GM21381 (cell line): ENCODE results near the gene BOLA2.
"Not testable (repeated sequence)": the region's sequence is repeated elsewhere in the genome, so short reads cannot be mapped to it uniquely, and the experiment has no call there.

Source experiments
- ATAC-seq: cut with Tn5 transposase; IDR thresholded peaks from one replicate; pipeline ENCODE4 v1.9.1; 2021; ENCODE audit warnings: mild to moderate bottlenecking, moderate library complexity; ENCODE audit not compliant: unreplicated experiment

The BOLA2 gene

DNA sequence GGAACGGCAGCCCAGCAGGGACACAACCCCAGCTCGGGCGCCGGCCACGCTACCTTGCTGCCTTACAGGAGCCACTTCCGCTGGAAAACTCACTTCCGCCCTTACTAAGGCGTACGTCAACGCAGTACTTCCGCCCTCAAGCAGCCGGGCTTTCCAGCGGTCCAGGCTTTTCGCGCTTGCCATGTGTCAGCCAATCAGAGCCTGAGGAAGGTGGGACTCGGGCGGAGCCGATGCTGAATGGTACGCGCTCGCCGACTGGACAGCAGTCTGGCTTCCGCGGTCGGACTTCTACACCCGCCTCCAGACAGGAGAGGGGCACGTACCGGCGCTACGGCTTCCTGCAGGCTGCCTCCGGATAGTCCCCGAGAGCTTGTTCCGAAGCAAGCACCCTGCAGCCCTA, at the start of gene BOLA2, which contains the start of gene SLX1B:
BOLA2 (minus strand) TSS at position 83 of the 400 bp plus-strand sequence. CDS start 98 bp downstream, outside the sequence.
SLX1B (plus strand) TSS at position 265 of the 400 bp plus-strand sequence.
- peak; percentile 77 for ATAC-seq

DNA sequence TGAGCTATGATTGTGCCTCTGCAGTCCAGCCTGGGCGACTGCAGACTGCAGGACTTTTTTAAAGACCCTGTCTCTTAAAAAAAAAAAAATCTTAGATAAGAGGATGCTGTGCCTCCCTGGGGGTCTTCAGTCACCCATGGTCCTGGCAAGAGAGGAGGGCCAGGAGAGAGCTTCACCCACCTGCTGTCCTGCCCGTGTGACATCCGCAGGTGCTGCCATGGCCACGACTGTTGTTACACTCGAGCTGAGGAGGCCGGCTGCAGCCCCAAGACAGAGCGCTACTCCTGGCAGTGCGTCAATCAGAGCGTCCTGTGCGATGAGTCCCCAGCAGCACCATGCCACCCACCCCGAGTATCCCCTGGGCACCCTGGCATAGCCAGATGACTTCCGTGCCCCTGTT, 28.1 kb upstream of the BOLA2 start:
- ATAC-seq: not testable (repeated sequence)

DNA sequence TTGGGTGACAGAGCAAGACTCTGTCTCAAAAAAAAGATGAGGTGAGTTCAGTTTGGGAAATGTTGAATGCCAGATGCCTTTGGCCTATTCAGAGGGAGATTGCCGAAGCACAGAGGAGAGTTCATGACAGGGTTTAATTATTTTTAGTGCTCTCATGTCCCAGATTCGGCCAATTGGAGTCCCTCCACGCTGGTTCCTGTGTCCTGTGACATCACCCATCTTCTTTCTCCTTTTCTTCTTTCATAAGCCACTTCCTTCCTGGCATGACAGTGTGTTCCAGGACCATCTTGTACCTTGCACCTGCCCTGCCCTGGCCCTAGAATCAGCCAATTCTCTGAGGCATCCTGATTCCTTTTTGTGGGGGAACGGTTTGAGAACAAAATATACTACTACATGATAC, 17.9 kb upstream of the BOLA2 start:
- ATAC-seq: not testable (repeated sequence)

DNA sequence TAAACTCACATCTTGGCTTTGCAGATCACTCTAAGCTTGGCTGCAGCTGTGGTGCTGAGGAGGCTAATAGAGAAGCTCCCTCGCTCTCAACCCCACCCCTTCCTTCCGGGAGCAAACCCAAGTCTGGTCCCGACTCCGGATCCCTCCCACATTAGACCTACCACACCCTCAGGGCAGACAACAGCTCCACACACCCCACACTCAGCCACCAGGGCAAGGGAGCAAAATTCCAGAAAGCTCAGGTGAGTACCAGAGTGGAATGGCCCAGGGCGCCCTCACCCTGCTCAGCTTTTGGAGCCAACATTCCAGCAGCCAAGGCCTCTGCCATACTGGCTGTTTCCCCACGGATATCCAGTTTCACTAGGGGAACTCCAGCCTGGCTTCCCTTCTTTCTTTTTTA, 15.5 kb upstream of the BOLA2 start:
- ATAC-seq: not testable (repeated sequence)

DNA sequence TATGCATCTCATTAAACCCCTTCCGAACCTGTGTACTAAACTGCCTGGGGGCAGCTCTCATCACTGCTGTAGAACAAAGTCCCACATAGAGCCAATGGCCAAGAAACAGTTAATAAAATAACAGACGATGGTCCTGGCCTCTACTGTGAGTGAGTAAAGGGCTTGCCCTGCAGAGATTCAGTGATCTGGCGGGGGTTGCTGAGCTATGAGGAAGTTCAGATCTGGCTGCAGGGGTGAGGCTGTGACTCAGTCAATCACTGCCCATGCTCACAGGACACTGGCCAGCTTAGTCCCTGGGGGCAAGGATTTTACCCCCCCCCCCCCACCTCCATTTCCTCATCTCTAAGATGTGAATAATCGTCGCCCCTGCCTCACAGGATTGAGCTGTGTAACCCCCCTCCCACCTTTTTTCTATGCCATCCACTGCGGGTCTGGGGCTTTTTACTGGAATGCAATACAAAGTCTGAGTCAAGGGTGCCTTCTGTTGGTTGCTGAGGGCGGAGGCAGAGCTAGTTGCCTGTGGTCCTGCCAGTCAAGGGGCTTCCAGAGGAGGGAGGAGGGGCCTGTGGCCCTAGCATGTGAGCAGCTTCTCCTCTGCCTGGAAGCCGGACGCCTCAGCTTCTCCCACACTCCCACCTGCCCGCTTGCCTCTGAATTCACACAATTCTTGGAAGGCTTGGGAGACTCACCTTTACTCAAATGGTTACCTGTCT, 13.7 kb upstream of the BOLA2 start:
- not testable (repeated sequence) for ATAC-seq

DNA sequence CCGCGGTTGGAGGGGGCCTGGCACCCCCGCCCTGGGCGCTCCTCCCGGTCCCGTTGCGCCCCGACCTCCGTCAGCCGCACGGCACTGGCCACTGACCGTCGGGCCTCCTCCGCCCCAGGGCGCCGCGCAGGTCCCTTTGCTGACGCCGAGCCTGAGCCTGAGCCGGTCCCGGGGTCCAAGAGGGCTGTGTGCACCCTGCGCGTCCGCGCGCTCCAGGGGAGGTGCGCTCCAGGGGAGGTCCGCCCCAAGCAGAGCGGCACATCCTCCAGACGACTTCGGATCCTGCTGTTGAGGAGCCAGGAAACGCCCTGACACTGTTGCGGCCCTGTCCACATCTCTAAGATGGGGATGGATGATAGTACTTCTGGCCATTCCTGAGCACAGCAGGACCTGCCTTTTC, 12.8 kb upstream of the BOLA2 start:
- ATAC-seq: not testable (repeated sequence)

DNA sequence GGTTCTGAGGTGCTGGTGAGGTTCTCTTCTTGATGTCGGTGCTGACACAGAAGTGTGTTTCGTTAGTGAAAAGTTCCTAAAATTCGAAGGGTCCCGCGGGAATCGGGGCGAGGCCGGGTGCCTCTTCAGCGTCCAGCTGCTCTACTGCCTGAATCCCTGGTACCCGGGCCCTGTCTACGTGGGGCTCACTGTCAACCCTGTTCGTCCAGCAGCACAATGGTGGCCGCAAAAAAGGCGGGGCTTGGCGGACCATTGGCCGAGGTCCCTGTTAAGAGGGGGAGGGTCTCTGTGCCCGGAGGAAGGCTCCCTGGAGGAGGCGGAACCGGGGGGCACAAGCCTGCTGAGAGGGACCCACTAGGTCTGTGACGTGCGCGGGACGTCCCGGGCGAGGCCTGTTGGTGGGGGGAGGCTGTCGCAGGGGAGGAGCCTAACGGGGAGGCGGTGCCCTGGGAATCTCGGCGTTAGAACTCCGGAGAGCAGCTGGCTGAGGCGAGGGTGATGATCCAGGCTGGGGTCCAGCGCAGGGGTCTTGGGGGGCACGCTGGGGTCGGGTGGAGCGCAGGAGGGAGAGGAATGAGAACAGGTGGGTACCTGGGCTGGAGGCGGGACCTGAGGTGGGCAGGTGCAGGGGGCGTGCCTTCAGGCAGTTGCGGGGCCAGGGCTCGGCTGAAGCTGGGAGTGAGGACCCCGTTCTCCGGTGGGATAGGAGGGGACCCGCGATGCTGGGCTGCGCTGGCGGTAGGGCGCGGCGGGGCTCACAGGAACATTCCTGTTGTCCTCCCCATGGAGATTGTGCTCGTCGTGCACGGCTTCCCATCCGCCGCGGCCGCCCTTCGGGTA, 12.1 kb upstream of the BOLA2 start:
- not testable (repeated sequence) for ATAC-seq

DNA sequence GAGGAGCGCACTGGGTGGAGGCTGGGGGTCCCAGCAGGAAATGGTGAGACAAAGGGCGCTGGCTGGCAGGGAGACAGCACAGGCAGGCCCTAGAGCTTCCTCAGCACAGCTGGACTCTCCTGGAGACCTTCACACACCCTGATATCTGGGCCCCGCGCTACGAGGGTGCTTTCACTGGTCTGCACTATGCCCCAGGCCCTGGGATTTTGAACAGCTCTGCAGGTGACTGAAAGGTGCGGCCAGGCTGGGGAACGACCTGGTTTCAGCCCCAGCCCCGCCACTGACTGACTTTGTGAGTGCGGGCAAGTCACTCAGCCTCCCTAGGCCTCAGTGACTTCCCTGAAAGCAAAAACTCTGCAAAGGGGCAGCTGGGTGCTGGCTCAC, 6.5 kb upstream of the BOLA2 start:
- not testable (repeated sequence) for ATAC-seq

DNA sequence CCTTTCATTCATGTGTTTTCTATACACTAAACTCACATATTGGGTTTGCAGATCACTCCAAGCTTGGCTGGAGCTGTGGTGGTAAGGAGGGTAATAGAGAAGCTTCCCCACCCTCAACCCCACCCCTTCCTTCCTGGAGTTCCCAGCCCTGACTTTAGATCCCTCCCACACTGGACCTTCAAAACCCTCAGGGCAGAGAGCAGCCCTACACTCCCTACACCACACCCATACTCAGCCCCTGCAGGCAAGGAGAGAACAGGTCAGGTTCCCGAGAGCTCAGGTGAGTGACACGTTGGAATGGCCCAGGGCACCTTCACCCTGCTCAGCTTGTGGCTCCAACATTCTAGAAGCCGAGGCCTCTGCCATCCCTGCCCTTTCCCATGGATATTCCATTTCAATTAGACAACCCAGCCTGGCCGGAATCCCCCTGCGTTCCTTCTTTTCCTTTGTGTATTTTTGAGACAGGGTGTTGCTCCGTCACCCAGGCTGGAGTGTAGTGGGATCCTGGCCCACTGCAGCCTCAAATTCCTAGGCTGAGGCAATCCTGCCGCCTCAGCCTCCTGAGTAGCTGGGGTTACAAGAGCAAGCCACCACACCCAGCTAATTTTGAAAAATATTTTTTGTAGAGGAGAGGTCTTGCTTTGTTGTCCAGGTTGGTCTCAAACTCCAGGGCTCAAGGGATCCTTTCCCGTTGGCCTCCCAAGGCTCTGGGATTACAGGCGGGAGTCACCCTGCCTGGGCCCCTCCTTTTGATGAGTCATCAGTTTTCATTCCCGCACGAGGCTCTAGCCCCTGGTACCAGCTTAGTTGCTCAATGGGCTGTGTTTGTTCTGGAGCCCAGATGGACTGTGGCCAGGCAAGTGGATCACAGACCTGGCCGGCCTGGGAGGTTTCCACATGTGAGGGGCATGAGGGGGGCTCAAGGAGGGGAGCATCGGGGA, 5.8 kb upstream of the BOLA2 start, which contains the start of gene SULT1A4:
SULT1A4 (plus strand) TSS at position 208 of the 941 bp plus-strand sequence. CDS start 1,473 bp downstream, outside the sequence.
- not testable (repeated sequence) for ATAC-seq

DNA sequence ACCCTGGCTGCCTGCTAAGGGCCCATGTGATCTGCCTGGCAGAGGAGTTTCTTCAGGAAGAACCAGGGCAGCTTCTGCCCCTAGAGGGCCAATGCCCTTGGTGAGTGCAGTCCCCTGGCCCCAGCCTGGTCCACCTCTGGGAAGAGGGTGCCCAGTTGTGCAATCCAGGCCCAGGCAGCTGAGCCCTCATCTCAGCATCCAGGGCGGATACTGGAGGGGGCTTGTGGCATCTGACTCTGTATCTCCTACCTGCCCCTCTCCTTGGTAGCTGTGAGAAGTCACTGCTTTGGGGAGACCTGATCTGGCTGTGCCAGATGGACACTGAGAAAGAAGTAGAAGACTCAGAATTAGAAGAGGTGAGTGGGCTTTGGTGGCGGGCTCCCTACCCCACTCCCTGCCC, 3.5 kb upstream of the BOLA2 start:
- not testable (repeated sequence) for ATAC-seq

DNA sequence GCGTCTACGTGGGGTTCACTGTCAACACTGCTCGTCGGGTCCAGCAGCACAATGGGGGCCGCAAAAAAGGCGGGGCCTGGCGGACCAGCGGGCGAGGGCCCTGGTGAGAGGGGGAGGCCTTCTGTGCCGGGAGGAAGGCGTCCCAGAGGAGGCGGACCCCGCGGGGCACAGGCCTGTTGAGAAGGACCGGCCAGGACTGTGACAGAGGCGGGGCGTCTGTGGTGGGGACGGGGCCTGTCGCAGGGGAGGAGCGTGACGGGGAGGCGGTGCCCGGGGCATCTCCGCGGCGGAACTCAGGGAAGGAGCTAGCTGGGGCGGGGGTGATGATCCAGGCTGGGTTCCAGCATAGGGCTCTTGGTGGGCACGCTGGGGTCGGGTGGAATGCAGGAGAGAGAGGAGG, 677 bp upstream of the BOLA2 start:
- ATAC-seq: peak; percentile 54

DNA sequence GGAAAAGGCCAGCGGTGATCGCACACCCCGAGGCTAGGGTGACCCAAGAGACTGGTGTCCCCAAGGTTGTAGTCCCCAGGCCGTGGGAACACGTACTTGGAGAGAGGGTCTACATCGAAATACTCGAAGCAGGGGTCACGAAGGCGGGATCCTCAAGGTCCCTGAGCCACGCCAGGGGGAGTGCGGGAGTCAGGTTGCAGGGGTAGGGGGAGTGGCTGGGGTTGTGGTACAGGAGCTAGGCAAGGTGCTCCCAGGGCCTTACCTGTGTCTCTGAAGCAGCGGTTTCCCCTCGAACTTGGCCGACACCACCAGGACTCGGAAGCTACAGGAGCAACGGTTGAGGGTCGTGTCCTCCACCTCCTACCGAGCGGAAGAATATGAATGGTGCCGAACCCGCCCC, 397 bp downstream of the BOLA2 start:
- ATAC-seq: peak; percentile 12

DNA sequence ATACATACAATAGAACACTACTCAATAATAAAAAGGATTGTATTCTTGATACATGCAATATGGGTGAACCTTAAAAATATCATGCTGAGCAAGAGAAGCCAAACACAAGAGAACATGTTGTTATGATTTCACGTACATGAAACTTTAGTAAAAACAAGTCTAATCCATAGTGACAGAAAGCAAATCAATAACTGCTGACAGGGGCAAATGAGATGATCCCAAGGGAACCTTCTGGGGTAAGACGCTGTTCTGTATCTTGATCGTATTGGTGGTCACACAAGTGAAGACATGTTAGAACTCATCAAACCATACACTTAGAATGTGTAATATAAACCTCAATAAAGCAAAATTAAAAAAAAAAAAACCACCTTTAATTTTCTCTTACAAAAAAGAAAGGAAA, 28.8 kb downstream of the BOLA2 start:
- ATAC-seq: not testable (repeated sequence)

DNA sequence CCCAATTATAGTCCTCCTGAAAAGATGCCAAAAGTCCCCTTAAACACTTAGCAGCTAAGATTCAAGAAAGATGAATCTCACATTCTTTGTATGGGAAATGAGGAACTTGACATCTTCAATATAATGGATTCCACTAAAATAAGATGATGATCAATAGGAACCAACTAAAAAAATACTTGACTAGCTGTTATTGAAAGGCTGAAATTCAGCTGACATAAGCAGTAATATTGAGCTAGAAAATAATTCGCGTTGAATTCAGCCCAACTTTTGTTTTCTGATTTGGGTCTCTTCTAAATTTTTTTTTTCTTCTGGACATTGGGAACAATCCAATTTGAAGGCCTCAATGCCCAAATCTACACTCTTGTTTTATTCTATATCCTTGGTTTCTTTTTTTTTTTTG, 30.6 kb downstream of the BOLA2 start:
- ATAC-seq: not testable (repeated sequence)

DNA sequence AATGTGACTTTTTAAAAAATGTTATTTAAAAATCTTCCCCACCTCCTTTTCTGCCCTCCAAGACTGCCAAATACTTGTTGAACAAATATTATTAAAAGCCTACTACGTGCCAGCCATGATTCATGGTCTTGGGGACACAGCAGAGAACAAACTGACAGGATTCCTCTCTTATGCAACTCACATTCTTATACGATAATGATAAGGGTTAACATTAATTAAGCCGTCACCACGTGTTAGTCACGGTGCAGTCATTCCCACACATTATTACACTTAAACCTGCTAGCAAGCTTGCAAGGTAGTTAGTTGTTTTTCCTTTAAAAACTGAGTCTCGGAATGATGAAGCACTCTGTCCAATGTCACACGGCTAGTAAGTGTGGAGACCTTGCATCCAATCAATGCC, 48.9 kb downstream of the BOLA2 start:
- not testable (repeated sequence) for ATAC-seq
